ENCODE data around the gene ALOX15B.

Gene ALOX15B

DNA sequence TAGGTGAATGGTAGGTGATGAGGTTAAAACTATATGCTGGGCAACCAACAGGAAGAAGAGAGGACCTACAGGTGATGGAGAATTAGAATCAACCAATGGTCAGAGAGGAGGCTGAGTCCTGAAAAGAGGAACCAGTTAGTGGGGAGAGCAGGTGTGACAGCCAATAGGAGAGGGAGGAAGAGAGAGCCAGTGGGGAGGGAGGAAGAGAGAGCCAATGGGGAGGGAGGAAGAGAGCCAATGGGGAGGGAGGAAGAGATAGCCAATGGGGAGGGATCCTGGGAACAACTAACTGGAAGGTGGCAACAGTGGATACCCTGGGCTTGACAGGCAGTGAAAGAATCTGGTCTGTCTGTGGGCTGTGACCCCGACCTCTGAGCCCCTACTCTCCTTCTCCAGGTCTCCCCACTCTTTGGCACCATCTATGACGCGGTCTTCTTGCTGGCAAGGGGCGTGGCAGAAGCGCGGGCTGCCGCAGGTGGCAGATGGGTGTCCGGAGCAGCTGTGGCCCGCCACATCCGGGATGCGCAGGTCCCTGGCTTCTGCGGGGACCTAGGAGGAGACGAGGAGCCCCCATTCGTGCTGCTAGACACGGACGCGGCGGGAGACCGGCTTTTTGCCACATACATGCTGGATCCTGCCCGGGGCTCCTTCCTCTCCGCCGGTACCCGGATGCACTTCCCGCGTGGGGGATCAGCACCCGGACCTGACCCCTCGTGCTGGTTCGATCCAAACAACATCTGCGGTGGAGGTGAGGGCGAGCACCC lies 32.7 kb upstream of the ALOX15B start:
- TF ChIP-seq, protein P1, sequence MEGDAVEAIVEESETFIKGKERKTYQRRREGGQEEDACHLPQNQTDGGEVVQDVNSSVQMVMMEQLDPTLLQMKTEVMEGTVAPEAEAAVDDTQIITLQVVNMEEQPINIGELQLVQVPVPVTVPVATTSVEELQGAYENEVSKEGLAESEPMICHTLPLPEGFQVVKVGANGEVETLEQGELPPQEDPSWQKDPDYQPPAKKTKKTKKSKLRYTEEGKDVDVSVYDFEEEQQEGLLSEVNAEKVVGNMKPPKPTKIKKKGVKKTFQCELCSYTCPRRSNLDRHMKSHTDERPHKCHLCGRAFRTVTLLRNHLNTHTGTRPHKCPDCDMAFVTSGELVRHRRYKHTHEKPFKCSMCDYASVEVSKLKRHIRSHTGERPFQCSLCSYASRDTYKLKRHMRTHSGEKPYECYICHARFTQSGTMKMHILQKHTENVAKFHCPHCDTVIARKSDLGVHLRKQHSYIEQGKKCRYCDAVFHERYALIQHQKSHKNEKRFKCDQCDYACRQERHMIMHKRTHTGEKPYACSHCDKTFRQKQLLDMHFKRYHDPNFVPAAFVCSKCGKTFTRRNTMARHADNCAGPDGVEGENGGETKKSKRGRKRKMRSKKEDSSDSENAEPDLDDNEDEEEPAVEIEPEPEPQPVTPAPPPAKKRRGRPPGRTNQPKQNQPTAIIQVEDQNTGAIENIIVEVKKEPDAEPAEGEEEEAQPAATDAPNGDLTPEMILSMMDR (IDR thresholded peaks at IDR 0.05; ENCODE audit: low read depth, low read length) = no peak
- DNase-seq (ENCODE audit: low read depth in 2 of 2) = no peak
- H3K4me3 ChIP-seq (replicated peaks in 1 of 2; ENCODE audit: low read depth in 2 of 2, low read length in 2 of 2) = no peak overlapping the region

DNA sequence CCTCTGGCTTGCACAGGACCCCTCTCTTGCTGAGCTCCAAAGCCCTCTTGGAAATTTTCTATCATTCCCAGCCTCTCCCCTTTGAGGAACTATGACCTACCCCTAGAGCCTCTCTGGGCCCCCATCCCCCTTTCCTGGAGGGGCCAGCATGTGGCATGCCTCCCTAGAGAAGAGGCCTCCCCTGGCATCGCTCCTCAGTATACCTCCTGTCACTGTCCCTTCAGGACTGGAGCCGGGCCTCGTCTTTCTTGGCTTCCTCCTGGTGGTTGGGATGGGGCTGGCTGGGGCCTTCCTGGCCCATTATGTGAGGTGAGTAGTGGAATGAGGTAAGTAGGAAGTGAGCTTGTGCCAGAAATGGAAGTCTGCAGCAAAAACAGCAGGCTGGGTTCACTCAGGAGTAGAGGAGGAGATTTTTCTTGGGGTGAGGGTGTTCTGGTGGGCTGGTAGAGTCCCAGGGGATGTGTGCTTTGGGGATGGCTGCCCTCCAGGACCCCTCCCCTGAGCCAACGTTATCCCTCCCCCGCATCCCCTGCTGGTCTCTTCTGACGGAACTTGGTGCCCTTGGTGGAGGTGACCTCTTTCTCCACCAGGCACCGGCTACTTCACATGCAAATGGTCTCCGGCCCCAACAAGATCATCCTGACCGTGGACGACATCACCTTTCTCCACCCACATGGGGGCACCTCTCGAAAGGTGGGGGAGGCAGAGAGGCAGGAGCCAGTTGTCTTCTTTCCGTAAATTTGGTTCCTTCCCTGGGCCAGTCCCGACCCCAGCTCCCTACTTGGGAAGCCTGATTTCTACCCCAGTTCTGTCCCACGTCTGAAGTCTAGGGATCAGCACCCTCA lies 31.8 kb upstream of the ALOX15B start:
- TF ChIP-seq, protein P1 (IDR thresholded peaks at IDR 0.05; ENCODE audit: low read depth, low read length) = no peak
- no peak overlapping the region for H3K4me3 ChIP-seq (replicated peaks in 1 of 2; ENCODE audit: low read depth in 2 of 2, low read length in 2 of 2)
- no peak for DNase-seq (ENCODE audit: low read depth in 2 of 2)

DNA sequence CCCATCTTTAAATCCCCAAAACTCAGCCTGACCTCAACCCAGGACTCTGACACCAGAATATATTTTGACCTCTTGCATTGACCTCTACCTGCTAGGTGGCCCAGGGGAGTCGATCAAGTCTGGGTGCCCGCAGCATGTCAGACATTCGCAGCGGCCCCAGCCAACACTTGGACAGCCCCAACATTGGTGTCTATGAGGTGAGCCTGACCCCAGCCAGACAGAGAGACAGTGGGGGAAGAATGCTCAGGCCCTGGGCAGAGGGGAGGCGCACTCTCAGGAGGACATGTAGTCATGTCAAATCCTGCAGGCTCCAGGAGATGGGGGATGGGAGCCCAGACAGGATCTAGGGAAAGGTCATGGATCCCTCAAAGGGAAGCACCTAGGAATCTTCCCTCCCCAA lies 31.0 kb upstream of the ALOX15B start:
- no peak for DNase-seq (ENCODE audit: low read depth in 2 of 2)
- no peak overlapping the region for H3K4me3 ChIP-seq (replicated peaks in 1 of 2; ENCODE audit: low read depth in 2 of 2, low read length in 2 of 2)
- TF ChIP-seq, protein P1 (IDR thresholded peaks at IDR 0.05; ENCODE audit: low read depth, low read length) = no peak

DNA sequence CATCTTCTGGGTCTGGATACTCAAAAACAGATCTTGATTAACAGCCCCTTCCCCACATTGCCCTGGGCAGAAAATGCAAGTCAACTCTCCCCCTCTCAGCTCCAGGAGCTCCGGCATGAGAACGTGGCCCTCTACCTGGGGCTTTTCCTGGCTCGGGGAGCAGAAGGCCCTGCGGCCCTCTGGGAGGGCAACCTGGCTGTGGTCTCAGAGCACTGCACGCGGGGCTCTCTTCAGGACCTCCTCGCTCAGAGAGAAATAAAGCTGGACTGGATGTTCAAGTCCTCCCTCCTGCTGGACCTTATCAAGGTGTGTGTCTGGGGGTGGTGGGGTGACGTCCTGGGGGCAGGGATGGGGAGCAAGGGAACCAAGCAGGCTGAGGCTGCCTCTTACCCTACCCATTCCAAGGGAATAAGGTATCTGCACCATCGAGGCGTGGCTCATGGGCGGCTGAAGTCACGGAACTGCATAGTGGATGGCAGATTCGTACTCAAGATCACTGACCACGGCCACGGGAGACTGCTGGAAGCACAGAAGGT lies 26.7 kb upstream of the ALOX15B start:
- no peak for DNase-seq (ENCODE audit: low read depth in 2 of 2)
- no peak overlapping the region for H3K4me3 ChIP-seq (replicated peaks in 1 of 2; ENCODE audit: low read depth in 2 of 2, low read length in 2 of 2)
- TF ChIP-seq, protein P1 (IDR thresholded peaks at IDR 0.05; ENCODE audit: low read depth, low read length) = no peak

DNA sequence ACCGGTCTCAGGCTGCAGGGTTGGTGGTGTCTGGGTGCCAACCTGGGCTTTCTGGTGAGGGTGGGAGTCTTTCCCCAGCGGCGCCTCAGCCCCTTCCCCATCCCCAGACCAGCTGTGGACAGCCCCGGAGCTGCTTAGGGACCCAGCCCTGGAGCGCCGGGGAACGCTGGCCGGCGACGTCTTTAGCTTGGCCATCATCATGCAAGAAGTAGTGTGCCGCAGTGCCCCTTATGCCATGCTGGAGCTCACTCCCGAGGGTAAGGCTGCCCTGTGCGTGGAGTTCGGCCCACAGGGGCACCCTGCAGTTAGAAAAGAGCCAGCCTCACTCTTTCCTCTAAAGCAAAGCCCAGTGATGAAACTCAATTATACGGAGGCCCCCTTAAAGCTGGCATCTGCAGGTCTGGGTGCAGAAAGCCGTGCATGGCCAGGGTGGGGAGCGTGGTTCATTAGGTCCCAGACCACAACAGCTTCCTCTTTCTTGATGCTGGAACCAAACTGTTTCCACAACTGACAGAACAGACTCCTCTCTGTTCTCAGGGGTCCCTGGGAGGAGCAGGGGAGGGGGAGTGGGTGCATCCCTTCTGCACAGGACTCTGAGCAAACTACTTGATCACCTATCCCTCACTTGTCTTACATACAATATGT lies 25.7 kb upstream of the ALOX15B start:
- DNase-seq (ENCODE audit: low read depth in 2 of 2) = no peak
- H3K4me3 ChIP-seq (replicated peaks in 1 of 2; ENCODE audit: low read depth in 2 of 2, low read length in 2 of 2) = no peak overlapping the region
- TF ChIP-seq, protein P1 (IDR thresholded peaks at IDR 0.05; ENCODE audit: low read depth, low read length) = no peak

DNA sequence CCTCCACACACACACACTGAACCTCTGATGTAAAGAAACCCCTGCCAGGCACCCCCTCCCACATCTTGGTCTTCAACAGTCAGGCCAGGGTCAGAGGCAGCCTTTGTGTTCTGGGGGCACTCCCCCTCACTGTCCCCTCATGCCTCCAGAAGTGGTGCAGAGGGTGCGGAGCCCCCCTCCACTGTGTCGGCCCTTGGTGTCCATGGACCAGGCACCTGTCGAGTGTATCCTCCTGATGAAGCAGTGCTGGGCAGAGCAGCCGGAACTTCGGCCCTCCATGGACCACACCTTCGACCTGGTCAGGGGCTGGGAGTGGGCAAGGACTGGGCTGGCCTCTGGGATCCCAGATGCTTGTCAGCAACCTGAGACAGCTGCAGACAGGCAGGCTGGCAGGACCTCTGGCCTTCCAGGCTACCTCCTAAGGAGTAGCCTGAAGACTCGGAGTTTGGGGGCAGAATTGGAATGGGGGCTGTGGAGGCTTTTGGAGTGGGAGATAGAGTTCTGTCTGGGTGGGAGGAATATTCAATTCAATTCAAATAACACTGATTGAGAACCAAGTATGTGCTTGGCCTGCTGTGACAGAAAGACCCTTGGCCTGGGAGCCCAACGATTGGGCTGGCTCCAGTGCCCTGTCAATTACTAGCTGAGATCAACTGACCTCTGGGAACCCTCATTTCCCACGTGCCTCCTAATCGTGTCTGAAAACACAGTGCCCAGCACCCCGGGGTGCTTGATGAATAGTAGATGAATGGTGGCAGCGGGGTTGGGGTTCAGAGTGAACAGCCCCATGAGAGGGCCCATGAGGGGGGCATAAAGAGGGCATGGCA lies 24.9 kb upstream of the ALOX15B start:
- H3K4me3 ChIP-seq (replicated peaks in 1 of 2; ENCODE audit: low read depth in 2 of 2, low read length in 2 of 2) = no peak overlapping the region
- TF ChIP-seq, protein P1 (IDR thresholded peaks at IDR 0.05; ENCODE audit: low read depth, low read length) = no peak
- no peak for DNase-seq (ENCODE audit: low read depth in 2 of 2)

Data from cardiac fibroblast (primary cell).